Suprapubic skin (tissue), 3 donors: ENCODE results near the gene SCML2.

Experiments used
- CTCF ChIP-seq, 2 donors: fragments of 200-600 bp in 1 of 2; fragments of 450-650 bp in 1 of 2; sonication (generic) in 1 of 2; IDR thresholded peaks; one replicate each; pipeline ENCODE4 v1.5.1; 2016 to 2019; ENCODE audit warnings: antibody characterized with exemption in 2 of 2, mild to moderate bottlenecking in 1 of 2, moderate library complexity in 1 of 2
- EP300 ChIP-seq: sonication (generic); formaldehyde crosslinking; IDR thresholded peaks from one replicate; pipeline ENCODE4 v1.6.1; 2017; ENCODE audit warnings: antibody characterized with exemption
- POLR2A ChIP-seq, 2 donors: fragments of 450-650 bp; IDR thresholded peaks; one replicate each; pipeline ENCODE4 v1.6.1; 2017; ENCODE audit warnings: antibody characterized with exemption in 2 of 2, mild to moderate bottlenecking in 2 of 2, moderate library complexity in 2 of 2

- TF ChIP-seq CTCF (IDR thresholded peaks at IDR 0.05) = no peak
- TF ChIP-seq EP300 = no peak
- TF ChIP-seq POLR2A (IDR thresholded peaks at IDR 0.05) = no peak
These were observed 45.1 kb downstream of the SCML2 start for GRCh38 chrX:18309401-18309800.
